Neural progenitor cell (in vitro differentiated cells): Measurements from ENCODE around the gene ZBTB46. TPM values are rescaled to one million over a fixed set of nuclear protein-coding genes. Genes with fewer than 3 reads are reported as not detected.

ENCODE experiments used
- DNase-seq: peaks from one replicate; pipeline ENCODE4 v3.0.0-alpha.2; 2016; ENCODE audit warnings: low spot score
- H2AFZ ChIP-seq: fragments of 200-600 bp; sonication (generic); replicated peaks from 2 replicates; pipeline ENCODE4 v1.6.1; 2016; ENCODE audit warnings: antibody characterized with exemption
- H3F3A ChIP-seq: fragments of 200-600 bp; sonication (generic); 2 replicates; pipeline ENCODE4 v1.6.1; 2016; ENCODE audit warnings: antibody characterized with exemption, low read depth
- H3K27ac ChIP-seq: fragments of 200-600 bp; sonication (generic); 2 replicates; pipeline ENCODE4 v1.5.1; 2016; ENCODE audit warnings: mild to moderate bottlenecking
- H3K27me3 ChIP-seq: fragments of 200-600 bp; sonication (generic); 2 replicates; pipeline ENCODE4 v1.6.1; 2016; ENCODE audit warnings: mild to moderate bottlenecking, moderate library complexity
- H3K36me3 ChIP-seq: fragments of 200-600 bp; sonication (generic); 2 replicates; pipeline ENCODE4 v1.5.1; 2016
- H3K4me1 ChIP-seq: fragments of 200-600 bp; sonication (generic); 2 replicates; pipeline ENCODE4 v1.6.1; 2016; ENCODE audit warnings: mixed run types
- H3K4me2 ChIP-seq: fragments of 200-600 bp; sonication (generic); 2 replicates; pipeline ENCODE4 v1.6.1; 2016
- H3K4me3 ChIP-seq: fragments of 200-600 bp; sonication (generic); 2 replicates; pipeline ENCODE4 v1.5.1; 2016
- H3K79me2 ChIP-seq: fragments of 200-600 bp; sonication (generic); 2 replicates; pipeline ENCODE4 v1.6.1; 2016; ENCODE audit warnings: low read depth
- H3K9ac ChIP-seq: fragments of 200-600 bp; sonication (generic); 2 replicates; pipeline ENCODE4 v1.6.1; 2016
- H3K9me3 ChIP-seq: fragments of 200-600 bp; sonication (generic); 2 replicates; pipeline ENCODE4 v1.5.1; 2016; ENCODE audit warnings: low read depth
- H4K20me1 ChIP-seq: fragments of 200-600 bp; sonication (generic); 2 replicates; pipeline ENCODE4 v1.6.1; 2016; ENCODE audit warnings: low read depth
- H3K27ac Mint-ChIP-seq: 3 replicates; pipeline ENCODE4 v1.8.0; 2021; ENCODE audit warnings: mixed read lengths
- H3K27me3 Mint-ChIP-seq: 2 replicates; pipeline ENCODE4 v1.8.0; 2022; ENCODE audit warnings: low read depth, mild to moderate bottlenecking, inconsistent platforms, moderate library complexity, mixed read lengths; ENCODE audit not compliant: insufficient read depth
- H3K36me3 Mint-ChIP-seq: 3 replicates; pipeline ENCODE4 v1.8.0; 2021; ENCODE audit warnings: mixed read lengths
- H3K4me1 Mint-ChIP-seq: 3 replicates; pipeline ENCODE4 v1.8.0; 2021; ENCODE audit warnings: mixed read lengths
- H3K4me3 Mint-ChIP-seq: 3 replicates; pipeline ENCODE4 v1.8.0; 2021; ENCODE audit warnings: mild to moderate bottlenecking, moderate library complexity, mixed read lengths
- H3K9me3 Mint-ChIP-seq: 3 replicates; pipeline ENCODE4 v1.8.0; 2020; ENCODE audit warnings: mixed read lengths
- CTCF ChIP-seq: fragments of 200-600 bp; sonication (generic); IDR thresholded peaks from 2 replicates; pipeline ENCODE4 v1.5.1; 2017; ENCODE audit warnings: antibody characterized with exemption, mild to moderate bottlenecking
- EZH2 ChIP-seq: fragments of 200-600 bp; sonication (generic); IDR thresholded peaks from 2 replicates; pipeline ENCODE4 v1.6.1; 2017; ENCODE audit warnings: antibody characterized with exemption, mild to moderate bottlenecking, moderate library complexity
- EZH2phosphoT487 ChIP-seq: fragments of 200-600 bp; sonication (generic); IDR thresholded peaks from 2 replicates; pipeline ENCODE4 v1.6.1; 2017; ENCODE audit warnings: antibody characterized with exemption
- total RNA-seq: library from RNA; depleted of rRNA; stranded (reverse); fragments of >200 nt; gene quantifications from 2 replicates; pipeline ENCODE4 v1.2.3, GENCODE V29; 2015; ENCODE audit warnings: low replicate concordance

Gene ZBTB46
- total RNA-seq, 1 donor from 2014 or later = 8.1 TPM

GRCh38 chr20:63740627-63741353, 90.3 kb downstream of the ZBTB46 start:
- no peak for TF ChIP-seq EZH2
- no peak for TF ChIP-seq EZH2phosphoT487
- no peak for TF ChIP-seq CTCF
- H3K4me1 Mint-ChIP-seq = peaks cover under 1% of the 10 kb centered on the region
- no peaks in the 10 kb centered on the region for H3K36me3 ChIP-seq
- peak; percentile 83 for DNase-seq
- H3K9me3 Mint-ChIP-seq = no peaks in the 10 kb centered on the region
- H3K27me3 Mint-ChIP-seq = peaks cover 8% of the 10 kb centered on the region
- peaks cover 33% of the 10 kb centered on the region for H3K4me1 ChIP-seq
- H4K20me1 ChIP-seq = peaks cover 48% of the 10 kb centered on the region
- peak overlapping the region; percentile 57 for H3K9ac ChIP-seq
- H3K4me3 ChIP-seq = peak overlapping the region; percentile 90
- H3K9me3 ChIP-seq = no peaks in the 10 kb centered on the region
- H3K27me3 ChIP-seq = peaks cover 24% of the 10 kb centered on the region
- H3K27ac Mint-ChIP-seq = no peak overlapping the region
- H2AFZ ChIP-seq = no peak overlapping the region
- H3K27ac ChIP-seq = peak overlapping the region; percentile 24
- peak overlapping the region; percentile 84 for H3K4me3 Mint-ChIP-seq
- peak overlapping the region; percentile 91 for H3K4me2 ChIP-seq
- peaks cover 8% of the 10 kb centered on the region for H3K79me2 ChIP-seq
- peaks cover 45% of the 10 kb centered on the region for H3F3A ChIP-seq
- H3K36me3 Mint-ChIP-seq = peaks cover 3% of the 10 kb centered on the region

GRCh38 chr20:63740070-63740626, 90.9 kb downstream of the ZBTB46 start:
- Histone ChIP-seq H3K9me3 (no peaks in the 10 kb centered on the region), H3F3A (peaks cover 45% of the 10 kb centered on the region), H3K9ac (peak overlapping the region; percentile 57), H3K27me3 (peaks cover 24% of the 10 kb centered on the region), H2AFZ (no peak overlapping the region), H3K4me2 (peak overlapping the region; percentile 91), H4K20me1 (peaks cover 52% of the 10 kb centered on the region), H3K4me3 (peak overlapping the region; percentile 90), H3K4me1 (peaks cover 33% of the 10 kb centered on the region), H3K27ac (peak overlapping the region; percentile 24), H3K79me2 (peaks cover 8% of the 10 kb centered on the region), H3K36me3 (no peaks in the 10 kb centered on the region)
- peak overlapping the region; percentile 84 for H3K4me3 Mint-ChIP-seq
- H3K4me1 Mint-ChIP-seq = no peaks in the 10 kb centered on the region
- H3K9me3 Mint-ChIP-seq = no peaks in the 10 kb centered on the region
- peaks cover 5% of the 10 kb centered on the region for H3K27me3 Mint-ChIP-seq
- H3K27ac Mint-ChIP-seq = no peak overlapping the region
- peak; percentile 85 for DNase-seq
- TF ChIP-seq EZH2phosphoT487 (no peak), CTCF (no peak), EZH2 (no peak)
- H3K36me3 Mint-ChIP-seq = no peaks in the 10 kb centered on the region

GRCh38 chr20:63739130-63740069, 91.7 kb downstream of the ZBTB46 start, which contains the start of gene SLC2A4RG:
TSS of gene SLC2A4RG (plus strand) at chr20:63739776. CDS start at chr20:63739913, 137 bp downstream.
- Mint-ChIP-seq H3K27me3 (peaks cover 4% of the 10 kb centered on the region), H3K9me3 (no peaks in the 10 kb centered on the region), H3K4me1 (no peaks in the 10 kb centered on the region), H3K36me3 (no peaks in the 10 kb centered on the region), H3K4me3 (peak within 1 kb of the TSS; percentile 84), H3K27ac (no peak within 1 kb of the TSS)
- peaks cover 24% of the 10 kb centered on the region for H3K27me3 ChIP-seq
- H3K9me3 ChIP-seq = no peaks in the 10 kb centered on the region
- peaks cover 45% of the 10 kb centered on the region for H3F3A ChIP-seq
- no peak within 1 kb of the TSS for H2AFZ ChIP-seq
- no peaks in the 10 kb centered on the region for H3K36me3 ChIP-seq
- H3K9ac ChIP-seq = peak within 1 kb of the TSS; percentile 57
- H3K27ac ChIP-seq = peak within 1 kb of the TSS; percentile 24
- H3K79me2 ChIP-seq = peaks cover 8% of the 10 kb centered on the region
- TF ChIP-seq EZH2 = no peak
- no peak for TF ChIP-seq EZH2phosphoT487
- TF ChIP-seq CTCF = no peak
- H3K4me2 ChIP-seq = peak within 1 kb of the TSS; percentile 91
- H3K4me1 ChIP-seq = peaks cover 33% of the 10 kb centered on the region
- DNase-seq = peak; percentile 96
- peak within 1 kb of the TSS; percentile 90 for H3K4me3 ChIP-seq
- peaks cover 52% of the 10 kb centered on the region for H4K20me1 ChIP-seq
